NAMALWA (cell line): ENCODE measurements around the gene FAAP20.
A peak's percentile ranks its signal among the peaks of the same experiment; 100 is the strongest.

Source experiments
- DNase-seq: peaks from one replicate; pipeline ENCODE4 v3.0.0-alpha.2; 2015; ENCODE audit warnings: low spot score

Gene FAAP20

DNA sequence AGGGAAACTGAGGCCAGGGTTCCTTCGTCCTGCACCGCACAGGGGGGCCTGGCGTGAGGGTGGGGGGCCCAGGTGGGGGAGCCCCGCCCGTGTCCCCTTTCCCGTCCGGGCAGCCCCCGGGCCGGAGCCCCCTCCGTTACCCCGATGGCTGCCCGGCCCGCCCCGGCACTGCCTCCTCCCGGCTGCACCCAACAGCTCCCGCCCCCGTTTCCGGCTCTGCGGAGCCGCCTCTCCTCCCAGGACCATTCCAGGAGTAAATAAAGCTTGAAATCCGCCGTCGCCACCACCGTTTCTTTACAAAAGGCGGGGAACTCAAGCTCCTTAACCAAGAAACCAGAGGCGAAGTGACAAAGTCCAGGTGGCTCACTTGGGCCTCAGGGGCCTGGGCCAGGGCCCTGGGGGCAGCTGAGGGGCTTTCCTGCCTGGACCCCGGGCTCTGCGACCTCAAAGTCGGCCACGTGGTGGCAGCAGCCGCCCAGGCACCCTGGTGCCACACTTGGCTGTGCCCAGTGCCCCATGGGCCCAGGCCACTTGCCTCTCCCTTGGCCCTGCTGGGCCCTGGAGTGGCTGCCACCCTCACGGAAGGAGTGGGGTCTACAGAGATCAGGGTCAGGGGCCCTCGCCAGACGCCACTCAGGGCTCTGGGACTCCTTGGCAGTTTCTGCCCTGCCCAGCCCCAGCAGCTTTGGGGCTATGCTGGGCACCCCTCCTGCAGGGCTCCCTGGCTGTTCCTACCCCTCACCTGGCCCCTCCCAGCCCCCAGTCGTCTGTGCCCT is 514 bp upstream of the FAAP20 start:
- peak; percentile 90 for DNase-seq

GRCh38 chr1:2193514-2194281 is 874 bp downstream of the FAAP20 start:
- no peak for DNase-seq

DNA sequence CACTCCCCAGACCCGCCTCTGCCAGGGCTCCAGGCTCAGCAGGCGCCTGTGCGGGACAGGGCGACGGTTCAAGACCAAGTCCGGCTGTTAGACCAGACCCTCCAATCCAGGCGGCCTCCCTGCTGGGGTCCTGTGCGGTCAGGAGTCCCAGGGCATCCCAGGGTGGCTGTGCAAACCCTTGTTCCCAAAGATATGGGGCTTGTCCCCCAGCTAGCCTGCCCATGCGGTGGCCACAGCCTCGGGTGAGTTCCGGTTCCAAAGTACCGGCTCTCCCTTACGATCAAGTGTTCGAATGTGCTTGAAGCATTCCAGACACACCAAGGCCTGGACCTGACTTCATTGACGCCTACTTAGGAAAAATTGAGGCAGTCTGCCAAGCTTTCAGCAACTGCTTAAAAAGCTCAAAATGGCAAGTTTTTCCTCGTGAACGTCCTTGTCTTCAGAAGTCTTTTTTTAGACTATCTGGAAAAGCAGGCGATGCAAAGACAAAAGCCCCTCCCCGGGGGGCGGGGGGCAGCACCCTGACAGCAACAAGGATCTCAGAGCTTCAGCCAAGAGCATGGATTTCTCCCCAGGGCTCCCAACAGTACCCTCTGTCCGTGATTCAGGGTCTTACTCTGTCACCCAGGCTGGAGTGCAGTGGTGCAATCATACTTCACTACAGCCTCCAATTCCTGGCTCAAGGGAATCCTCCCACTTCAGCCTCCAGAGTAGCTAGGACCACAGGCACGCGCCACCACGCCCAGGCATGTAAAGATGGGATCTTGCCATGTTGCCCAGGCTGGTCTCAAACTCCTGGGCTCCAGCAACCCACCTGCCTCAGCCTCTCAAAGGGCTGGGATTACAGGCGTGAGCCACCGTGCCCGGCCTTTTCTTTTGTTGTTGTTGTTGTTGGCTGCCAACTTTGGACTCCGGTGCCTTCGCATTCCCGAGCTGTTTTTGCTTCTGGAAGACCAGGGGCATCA is 2.3 kb downstream of the FAAP20 start:
- DNase-seq = no peak

- no peak for DNase-seq
Observed at GRCh38 chr1:2190491-2190976, 4.0 kb downstream of the FAAP20 start.

DNA sequence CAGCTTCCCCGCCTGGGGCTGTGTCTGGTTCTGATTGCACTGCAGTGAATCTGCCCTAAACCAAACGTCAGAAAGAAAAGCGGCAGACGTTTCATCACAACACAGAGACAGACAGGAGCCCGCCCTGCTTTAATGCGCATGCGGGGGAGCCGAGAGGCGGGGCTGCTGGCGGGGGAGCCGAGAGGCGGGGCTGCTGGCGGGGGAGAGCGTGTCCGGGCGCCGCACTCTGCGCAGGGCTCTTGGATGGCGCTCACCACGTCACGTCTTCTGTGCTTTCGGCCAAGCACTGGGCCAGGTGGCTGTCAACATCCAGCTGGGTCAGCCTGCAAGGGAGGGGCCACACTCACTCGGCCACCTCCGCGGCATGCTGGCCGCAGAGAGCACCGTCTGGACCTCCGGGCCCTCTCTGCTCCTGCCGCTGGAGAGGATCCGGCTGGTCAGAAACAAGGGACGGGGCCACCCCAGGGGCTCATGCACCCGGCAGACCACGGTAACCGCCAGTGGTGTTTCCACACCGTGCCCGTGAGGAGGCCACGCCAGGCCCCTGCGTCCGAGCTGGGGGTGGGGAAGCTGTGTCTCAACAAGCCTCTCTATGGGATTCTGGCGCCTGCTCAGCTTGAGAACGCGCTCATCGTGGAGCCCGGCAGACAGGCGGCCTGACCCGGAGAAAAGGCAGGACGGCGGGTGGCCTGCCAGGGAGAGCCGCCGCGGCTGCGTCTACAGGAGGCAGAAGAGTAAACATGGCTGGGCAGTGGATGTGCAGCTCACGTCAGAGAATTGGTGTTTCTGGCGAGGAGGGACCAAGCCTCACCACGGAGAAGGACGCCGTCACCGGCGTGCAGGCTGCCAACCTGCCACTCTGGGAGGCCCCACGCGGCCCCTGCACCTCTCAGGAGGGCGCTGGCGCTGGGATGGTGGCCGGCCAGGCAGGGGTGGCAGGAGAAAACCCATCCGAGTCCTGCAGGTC is 4.8 kb downstream of the FAAP20 start:
- peak; percentile 94 for DNase-seq

DNA sequence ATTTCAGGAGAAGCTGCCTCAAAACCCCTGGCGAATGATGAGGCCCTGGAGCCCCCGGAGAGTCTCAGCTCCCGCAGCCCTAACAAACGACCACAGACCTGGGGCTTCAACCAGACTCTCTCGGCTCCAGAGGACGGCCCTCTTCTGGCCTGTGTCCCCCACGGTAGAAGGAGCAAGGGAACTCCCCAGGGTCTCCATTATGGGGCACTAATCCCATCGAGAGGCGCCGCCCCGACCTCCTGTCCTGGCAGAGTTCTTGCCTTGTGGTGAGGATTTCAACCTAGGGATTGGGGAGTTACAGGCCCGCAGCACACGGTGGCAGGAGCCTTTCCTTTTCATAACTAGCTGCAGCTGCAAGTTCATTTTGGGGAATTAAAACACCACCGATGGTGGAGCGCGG is 6.2 kb downstream of the FAAP20 start:
- DNase-seq = no peak

DNA sequence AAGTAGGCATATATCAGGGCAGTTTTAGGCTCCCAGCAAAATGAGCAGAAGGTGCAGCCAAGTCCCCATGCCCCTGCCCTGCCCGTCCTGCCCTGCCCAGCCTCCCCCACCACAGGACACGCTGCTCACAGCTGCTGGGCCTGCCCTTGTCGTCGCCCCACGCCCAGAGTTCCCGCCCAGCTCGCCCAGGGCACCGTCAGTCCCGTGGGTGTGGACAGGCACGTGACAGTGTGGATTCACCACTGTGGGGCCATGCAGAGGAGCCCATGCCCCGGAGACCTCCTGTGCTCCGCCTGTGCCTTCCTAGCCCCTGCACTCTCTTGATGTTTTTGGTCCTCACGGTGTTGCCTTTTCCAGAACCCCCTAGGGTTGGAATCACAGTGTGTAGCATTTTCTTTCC is 7.0 kb downstream of the FAAP20 start:
- DNase-seq = no peak

- DNase-seq = no peak
Observed at GRCh38 chr1:2186901-2187300, 7.7 kb downstream of the FAAP20 start.

- DNase-seq = no peak
Observed at GRCh38 chr1:2185880-2186855, 8.4 kb downstream of the FAAP20 start.

DNA sequence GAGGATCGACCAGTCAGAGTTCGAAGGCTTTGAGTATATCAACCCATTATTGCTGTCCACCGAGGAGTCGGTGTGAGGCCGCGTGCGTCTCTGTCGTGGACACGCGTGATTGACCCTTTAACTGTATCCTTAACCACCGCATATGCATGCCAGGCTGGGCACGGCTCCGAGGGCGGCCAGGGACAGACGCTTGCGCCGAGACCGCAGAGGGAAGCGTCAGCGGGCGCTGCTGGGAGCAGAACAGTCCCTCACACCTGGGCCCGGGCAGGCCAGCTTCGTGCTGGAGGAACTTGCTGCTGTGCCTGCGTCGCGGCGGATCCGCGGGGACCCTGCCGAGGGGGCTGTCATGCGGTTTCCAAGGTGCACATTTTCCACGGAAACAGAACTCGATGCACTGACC is 9.6 kb downstream of the FAAP20 start:
- DNase-seq = no peak

- no peak for DNase-seq
Observed at GRCh38 chr1:2184531-2184930, 10.0 kb downstream of the FAAP20 start.

- DNase-seq = no peak
Observed at GRCh38 chr1:2183937-2184334, 10.6 kb downstream of the FAAP20 start.

GRCh38 chr1:2182376-2182775 is 12.2 kb downstream of the FAAP20 start:
- DNase-seq = no peak

DNA sequence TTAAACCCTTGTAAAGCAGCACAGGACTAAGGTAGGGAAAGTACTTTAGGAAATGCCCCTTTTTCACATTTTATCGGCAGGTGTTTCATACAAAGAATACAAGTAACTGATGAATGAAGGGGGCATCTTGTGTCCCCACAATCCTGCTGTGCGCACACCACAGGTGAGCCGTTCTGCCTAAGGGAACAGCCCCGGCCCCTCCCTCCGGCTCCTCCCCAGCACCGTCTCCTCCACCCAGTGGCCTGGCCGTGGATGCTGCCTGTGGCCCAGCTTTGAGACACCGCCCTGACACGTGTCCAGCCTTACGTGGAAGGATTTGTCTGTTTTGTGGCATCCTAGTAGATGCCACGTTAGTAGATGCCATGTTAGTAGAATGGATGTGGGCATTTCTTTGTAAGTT is 12.8 kb downstream of the FAAP20 start:
- no peak for DNase-seq

GRCh38 chr1:2181271-2181670 is 13.3 kb downstream of the FAAP20 start:
- no peak for DNase-seq

DNA sequence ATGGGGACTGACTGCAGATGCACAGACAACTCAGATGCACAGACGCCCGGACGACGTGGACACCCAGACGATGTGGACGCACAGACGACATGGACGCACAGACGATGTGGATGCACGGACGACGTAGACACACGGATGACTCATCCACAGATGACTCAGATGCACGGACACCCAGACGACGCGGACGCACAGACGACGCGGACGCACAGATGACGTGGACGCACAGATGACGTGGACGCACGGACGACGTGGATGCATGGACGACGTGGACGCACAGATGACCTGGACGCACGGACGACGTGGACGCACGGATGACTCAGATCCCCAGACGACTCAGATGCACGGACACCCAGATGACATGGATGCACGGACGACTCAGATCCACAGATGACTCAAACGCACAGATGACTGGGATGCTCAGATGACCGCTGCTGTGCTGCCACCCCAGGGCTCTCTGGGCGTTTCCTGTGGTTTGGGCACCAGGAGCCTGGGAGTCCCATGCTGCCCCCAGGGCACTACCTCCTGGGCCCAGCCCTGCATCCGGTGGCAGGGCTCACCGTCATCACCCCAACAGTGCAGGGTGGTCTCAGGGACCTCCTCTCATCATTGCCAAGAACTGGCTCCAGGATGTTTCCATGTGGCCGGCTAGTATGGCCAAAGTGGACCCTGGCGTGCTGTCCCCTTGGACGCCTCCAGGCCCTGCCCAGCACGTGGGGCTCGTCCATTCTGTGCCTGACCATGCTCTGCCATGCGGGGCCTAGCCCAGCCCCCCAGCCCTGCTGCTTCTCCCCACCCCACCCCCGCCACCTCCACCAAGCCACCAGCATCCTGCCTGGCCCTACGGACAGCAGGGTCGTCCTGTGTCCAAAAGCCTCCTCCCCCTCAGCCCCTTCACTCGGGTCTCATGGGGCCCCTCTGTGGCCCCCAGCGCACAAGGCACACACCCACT is 14.0 kb downstream of the FAAP20 start:
- DNase-seq = no peak

DNA sequence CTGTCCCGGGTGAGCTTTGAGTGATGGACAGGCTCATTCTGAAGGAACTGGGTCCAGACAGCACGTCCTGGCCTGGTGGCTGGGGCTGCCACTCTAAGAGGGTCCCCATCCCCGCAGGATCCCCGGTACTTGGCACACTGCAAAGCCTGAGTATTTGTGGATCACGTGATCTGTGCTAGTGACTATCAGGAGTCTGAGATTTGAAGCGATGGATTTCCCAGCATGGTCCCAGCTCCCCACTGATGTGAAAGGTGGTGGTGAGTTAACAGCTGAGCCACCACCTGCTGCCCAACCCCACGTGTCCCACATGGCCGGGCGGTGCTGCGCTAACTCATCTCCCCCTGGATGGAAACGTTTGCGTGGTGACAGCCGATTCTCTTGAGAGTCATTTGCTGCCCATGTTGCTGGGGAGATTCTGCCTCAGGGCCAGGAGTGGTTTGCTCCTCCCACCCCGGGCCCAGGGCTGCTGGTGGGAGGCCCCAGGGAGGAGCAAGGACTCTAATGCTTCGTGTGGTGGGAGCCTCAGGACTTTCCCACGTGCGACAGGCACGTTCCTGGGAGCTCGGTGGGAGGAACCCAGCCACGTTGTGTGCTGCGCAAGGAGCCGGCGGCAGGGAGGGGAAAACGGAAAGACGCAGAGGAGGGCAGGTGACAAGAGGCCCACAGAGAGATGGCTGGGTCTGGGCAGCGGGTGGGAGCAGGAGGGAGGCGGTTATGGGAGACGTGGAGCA is 15.1 kb downstream of the FAAP20 start:
- peak; percentile 35 for DNase-seq

DNA sequence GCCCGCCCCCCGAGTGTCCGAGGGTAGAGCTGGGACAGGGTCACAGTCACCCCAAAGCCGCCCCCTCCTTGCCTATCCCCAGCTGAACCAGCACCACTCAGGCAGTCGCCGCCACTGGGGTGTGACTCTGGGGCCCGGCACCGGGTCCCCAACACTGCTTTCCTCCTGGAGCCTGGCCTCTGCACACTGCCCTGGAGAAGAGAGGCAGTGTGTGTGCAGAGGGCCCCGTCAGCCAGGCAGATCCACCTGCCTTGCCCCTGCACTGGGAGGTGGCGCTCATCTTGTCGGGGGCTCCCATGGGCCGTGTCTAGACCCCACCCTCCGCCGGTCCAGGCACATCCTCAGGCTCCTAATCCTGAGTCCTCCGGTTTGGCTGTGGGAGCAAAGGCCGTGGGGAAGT is 15.7 kb downstream of the FAAP20 start:
- DNase-seq = no peak
